ENCODE data around the gene FAM114A1.
"Not testable (repeated sequence)": the region's sequence is repeated elsewhere in the genome, so short reads cannot be mapped to it uniquely, and the experiment has no call there.

FAM114A1 gene

DNA sequence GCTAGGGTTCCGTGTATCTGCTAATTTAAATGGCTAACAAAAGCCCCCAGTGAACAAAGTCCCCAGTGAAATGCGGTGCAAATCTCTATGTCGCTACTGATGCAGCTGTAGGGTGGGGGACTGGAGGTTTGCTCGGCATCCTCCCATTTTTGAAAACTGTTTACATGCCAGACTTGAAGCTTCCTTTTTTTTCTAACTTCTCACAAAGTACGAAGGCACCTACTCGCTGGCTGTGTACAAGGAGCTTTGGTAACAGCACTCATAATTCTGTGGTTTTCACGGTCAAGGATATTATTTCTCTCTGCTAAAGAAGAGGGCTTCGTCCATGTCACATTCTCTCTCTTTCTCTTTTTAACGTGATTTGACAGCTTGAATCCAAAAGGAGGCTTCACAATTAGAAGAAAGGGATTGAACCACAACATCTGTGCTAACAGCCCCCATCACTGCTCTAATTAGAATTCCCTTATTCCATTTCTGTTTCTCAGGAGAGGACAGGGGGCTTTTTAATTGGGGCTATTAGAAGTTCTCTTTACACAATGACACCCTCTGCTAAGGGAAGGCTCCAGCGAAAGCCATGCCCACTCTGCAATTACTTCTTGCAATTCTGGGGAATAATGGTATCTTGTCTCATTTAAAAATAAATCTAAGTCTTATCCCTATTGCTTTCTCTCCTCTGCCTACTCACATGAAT lies 117.9 kb downstream of the FAM114A1 start:
- TF ChIP-seq GABPA (IDR thresholded peaks at IDR 0.05; ENCODE audit: low read depth) = no peak
- TF ChIP-seq, protein P1, sequence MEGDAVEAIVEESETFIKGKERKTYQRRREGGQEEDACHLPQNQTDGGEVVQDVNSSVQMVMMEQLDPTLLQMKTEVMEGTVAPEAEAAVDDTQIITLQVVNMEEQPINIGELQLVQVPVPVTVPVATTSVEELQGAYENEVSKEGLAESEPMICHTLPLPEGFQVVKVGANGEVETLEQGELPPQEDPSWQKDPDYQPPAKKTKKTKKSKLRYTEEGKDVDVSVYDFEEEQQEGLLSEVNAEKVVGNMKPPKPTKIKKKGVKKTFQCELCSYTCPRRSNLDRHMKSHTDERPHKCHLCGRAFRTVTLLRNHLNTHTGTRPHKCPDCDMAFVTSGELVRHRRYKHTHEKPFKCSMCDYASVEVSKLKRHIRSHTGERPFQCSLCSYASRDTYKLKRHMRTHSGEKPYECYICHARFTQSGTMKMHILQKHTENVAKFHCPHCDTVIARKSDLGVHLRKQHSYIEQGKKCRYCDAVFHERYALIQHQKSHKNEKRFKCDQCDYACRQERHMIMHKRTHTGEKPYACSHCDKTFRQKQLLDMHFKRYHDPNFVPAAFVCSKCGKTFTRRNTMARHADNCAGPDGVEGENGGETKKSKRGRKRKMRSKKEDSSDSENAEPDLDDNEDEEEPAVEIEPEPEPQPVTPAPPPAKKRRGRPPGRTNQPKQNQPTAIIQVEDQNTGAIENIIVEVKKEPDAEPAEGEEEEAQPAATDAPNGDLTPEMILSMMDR (IDR thresholded peaks at IDR 0.05; ENCODE audit: insufficient read depth, low read length) = no peak
- TF ChIP-seq, protein P2, sequence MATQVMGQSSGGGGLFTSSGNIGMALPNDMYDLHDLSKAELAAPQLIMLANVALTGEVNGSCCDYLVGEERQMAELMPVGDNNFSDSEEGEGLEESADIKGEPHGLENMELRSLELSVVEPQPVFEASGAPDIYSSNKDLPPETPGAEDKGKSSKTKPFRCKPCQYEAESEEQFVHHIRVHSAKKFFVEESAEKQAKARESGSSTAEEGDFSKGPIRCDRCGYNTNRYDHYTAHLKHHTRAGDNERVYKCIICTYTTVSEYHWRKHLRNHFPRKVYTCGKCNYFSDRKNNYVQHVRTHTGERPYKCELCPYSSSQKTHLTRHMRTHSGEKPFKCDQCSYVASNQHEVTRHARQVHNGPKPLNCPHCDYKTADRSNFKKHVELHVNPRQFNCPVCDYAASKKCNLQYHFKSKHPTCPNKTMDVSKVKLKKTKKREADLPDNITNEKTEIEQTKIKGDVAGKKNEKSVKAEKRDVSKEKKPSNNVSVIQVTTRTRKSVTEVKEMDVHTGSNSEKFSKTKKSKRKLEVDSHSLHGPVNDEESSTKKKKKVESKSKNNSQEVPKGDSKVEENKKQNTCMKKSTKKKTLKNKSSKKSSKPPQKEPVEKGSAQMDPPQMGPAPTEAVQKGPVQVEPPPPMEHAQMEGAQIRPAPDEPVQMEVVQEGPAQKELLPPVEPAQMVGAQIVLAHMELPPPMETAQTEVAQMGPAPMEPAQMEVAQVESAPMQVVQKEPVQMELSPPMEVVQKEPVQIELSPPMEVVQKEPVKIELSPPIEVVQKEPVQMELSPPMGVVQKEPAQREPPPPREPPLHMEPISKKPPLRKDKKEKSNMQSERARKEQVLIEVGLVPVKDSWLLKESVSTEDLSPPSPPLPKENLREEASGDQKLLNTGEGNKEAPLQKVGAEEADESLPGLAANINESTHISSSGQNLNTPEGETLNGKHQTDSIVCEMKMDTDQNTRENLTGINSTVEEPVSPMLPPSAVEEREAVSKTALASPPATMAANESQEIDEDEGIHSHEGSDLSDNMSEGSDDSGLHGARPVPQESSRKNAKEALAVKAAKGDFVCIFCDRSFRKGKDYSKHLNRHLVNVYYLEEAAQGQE (IDR thresholded peaks at IDR 0.05; ENCODE audit: insufficient replicate concordance, low read depth) = no peak
- TF ChIP-seq SPI1 (IDR thresholded peaks at IDR 0.05; ENCODE audit: borderline replicate concordance, low read depth) = no peak
- no peak for TF ChIP-seq POLR2AphosphoS5 (IDR thresholded peaks at IDR 0.05; ENCODE audit: low read depth)
- DNase-seq (ENCODE audit: low read depth in 1 of 2, low spot score in 1 of 2) = peak in 1 of 2 experiments; percentile 14
- no peaks in the 10 kb centered on the region for H3K27me3 ChIP-seq (ENCODE audit: insufficient read depth, poor library complexity, severe bottlenecking)
- H3K27ac ChIP-seq (replicated peaks) = no peak overlapping the region
- H3K4me3 ChIP-seq (replicated peaks; ENCODE audit: insufficient read depth, low read length) = no peak overlapping the region

DNA sequence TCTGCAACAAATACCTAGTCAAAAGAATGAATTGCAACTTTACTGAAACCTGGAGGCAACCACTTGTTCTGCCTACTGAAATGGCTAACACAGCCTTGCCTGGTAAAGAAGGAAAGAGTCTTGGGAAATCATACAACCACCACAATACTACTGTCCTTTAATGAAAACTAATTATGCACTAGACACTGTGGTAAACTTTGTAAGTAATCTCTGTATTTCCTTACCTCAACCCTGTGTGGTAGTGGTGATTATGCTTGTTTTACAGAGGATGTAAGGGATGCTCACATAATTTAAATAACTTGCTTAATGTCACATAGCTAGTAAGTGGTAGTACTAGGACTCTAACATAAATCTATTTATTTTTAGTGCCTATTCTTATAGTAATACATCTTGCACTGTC lies 119.9 kb downstream of the FAM114A1 start:
- H3K27ac ChIP-seq (replicated peaks) = no peak overlapping the region
- TF ChIP-seq SPI1 (IDR thresholded peaks at IDR 0.05; ENCODE audit: borderline replicate concordance, low read depth) (no peak), POLR2AphosphoS5 (IDR thresholded peaks at IDR 0.05; ENCODE audit: low read depth) (no peak), GABPA (IDR thresholded peaks at IDR 0.05; ENCODE audit: low read depth) (no peak)
- TF ChIP-seq, protein P2 (IDR thresholded peaks at IDR 0.05; ENCODE audit: insufficient replicate concordance, low read depth) = no peak
- TF ChIP-seq, protein P1 (IDR thresholded peaks at IDR 0.05; ENCODE audit: insufficient read depth, low read length) = no peak

DNA sequence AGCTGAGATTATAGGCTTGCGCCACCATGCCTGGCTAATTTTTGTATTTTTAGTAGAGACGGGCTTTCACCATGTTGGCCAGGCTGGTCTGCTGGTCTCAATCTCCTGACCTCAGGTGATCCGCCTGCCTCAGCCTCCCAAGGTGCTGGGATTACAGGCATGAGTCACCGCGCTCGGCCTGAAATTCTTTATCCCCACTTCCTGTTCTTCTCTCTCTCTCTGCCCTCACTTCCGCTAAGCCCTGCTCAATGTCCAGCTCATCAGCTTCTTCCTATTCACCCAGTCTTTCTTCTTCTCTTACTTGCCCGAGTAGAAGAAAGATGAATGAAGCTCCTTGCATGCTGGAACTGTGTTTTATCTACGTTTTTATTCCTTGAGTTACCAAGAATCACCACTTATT lies 120.7 kb downstream of the FAM114A1 start:
- DNase-seq (ENCODE audit: low read depth in 1 of 2, low spot score in 1 of 2) = peak; percentile 58 to 81
- not testable (repeated sequence) for H3K4me3 ChIP-seq (replicated peaks; ENCODE audit: insufficient read depth, low read length); H3K27me3 ChIP-seq (ENCODE audit: insufficient read depth, poor library complexity, severe bottlenecking)
- peak overlapping the region; percentile 41 for H3K27ac ChIP-seq (replicated peaks)
- TF ChIP-seq SPI1 (IDR thresholded peaks at IDR 0.05; ENCODE audit: borderline replicate concordance, low read depth) (peak; percentile 72), GABPA (IDR thresholded peaks at IDR 0.05; ENCODE audit: low read depth) (peak; percentile 71)

More for the DNA sequence above, 119.9 kb downstream of the FAM114A1 start:
- Histone ChIP-seq H3K4me3 (replicated peaks; ENCODE audit: insufficient read depth, low read length) (no peak overlapping the region), H3K27me3 (ENCODE audit: insufficient read depth, poor library complexity, severe bottlenecking) (no peaks in the 10 kb centered on the region)
- no peak for DNase-seq (ENCODE audit: low read depth in 1 of 2, low spot score in 1 of 2)

DNA sequence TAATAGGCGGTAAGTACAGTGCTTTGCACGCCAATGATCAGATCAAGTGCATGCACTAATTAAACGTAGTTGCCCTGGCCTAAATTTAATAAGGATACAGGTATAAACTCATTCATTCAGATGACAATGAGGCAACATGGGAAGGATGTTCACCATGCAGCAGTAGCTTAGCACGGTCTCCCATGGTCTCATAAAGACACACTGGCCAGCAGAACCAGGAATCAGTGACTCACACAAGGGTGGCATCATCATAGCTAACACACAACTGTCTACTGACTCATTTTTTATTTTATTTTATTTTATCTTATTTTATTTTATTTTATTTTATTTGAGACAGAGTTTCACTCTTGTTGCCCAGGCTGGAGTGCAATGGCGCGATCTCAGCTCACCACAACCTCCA lies 121.9 kb downstream of the FAM114A1 start:
- Histone ChIP-seq H3K27ac (replicated peaks) (no peak overlapping the region), H3K4me3 (replicated peaks; ENCODE audit: insufficient read depth, low read length) (no peak overlapping the region), H3K27me3 (ENCODE audit: insufficient read depth, poor library complexity, severe bottlenecking) (no peaks in the 10 kb centered on the region)
- DNase-seq (ENCODE audit: low read depth in 1 of 2, low spot score in 1 of 2) = no peak
- TF ChIP-seq, protein P2 (IDR thresholded peaks at IDR 0.05; ENCODE audit: insufficient replicate concordance, low read depth) = no peak
- no peak for TF ChIP-seq SPI1 (IDR thresholded peaks at IDR 0.05; ENCODE audit: borderline replicate concordance, low read depth)
- no peak for TF ChIP-seq POLR2AphosphoS5 (IDR thresholded peaks at IDR 0.05; ENCODE audit: low read depth)
- TF ChIP-seq, protein P1 (IDR thresholded peaks at IDR 0.05; ENCODE audit: insufficient read depth, low read length) = no peak
- TF ChIP-seq GABPA (IDR thresholded peaks at IDR 0.05; ENCODE audit: low read depth) = no peak
